Stimulated activated CD4-positive, alpha-beta T cell treated with anti-CD3 and anti-CD28 coated beads, Interleukin-1b, Interleukin-23, amount 100 ng/mL, for 4 hours (primary cell): ENCODE results near the gene MLH3.
"Not testable (repeated sequence)": the region's sequence is repeated elsewhere in the genome, so short reads cannot be mapped to it uniquely, and the experiment has no call there.

ENCODE experiments used
- DNase-seq, 2 donors: peaks; one replicate each; pipeline ENCODE4 v3.0.0-alpha.2; 2020; ENCODE audit warnings: low read depth in 2 of 2

MLH3 gene

GRCh38 chr14:75050852-75051555 is at the start of gene MLH3:
Gene MLH3 (minus strand): TSS chr14:75051467. CDS start chr14:75049655, 1,812 bp downstream.
- peak; percentile 73 to 76 for DNase-seq

- no peak for DNase-seq
Observed at GRCh38 chr14:75098682-75099081, 47.4 kb upstream of the MLH3 start.

- DNase-seq: no peak
Observed at GRCh38 chr14:75098212-75098611, 46.9 kb upstream of the MLH3 start.

GRCh38 chr14:75096959-75097358 is 45.7 kb upstream of the MLH3 start:
- DNase-seq: no peak

- no peak for DNase-seq
Observed at GRCh38 chr14:75095690-75096089, 44.4 kb upstream of the MLH3 start.

GRCh38 chr14:75094896-75095295 is 43.6 kb upstream of the MLH3 start:
- no peak for DNase-seq

- DNase-seq: no peak
Observed at GRCh38 chr14:75092698-75093097, 41.4 kb upstream of the MLH3 start.

GRCh38 chr14:75091251-75091650 is 40.0 kb upstream of the MLH3 start:
- DNase-seq: no peak

- DNase-seq: no peak
Observed at GRCh38 chr14:75090353-75090752, 39.1 kb upstream of the MLH3 start.

- peak in 1 of 2 donors; percentile 44 for DNase-seq
Observed at GRCh38 chr14:75088566-75089373, 37.5 kb upstream of the MLH3 start.

GRCh38 chr14:75088153-75088552 is 36.9 kb upstream of the MLH3 start:
- no peak for DNase-seq

- no peak for DNase-seq
Observed at GRCh38 chr14:75084513-75084912, 33.2 kb upstream of the MLH3 start.

- DNase-seq: no peak
Observed at GRCh38 chr14:75083271-75083670, 32.0 kb upstream of the MLH3 start.

- no peak for DNase-seq
Observed at GRCh38 chr14:75081660-75082229, 30.5 kb upstream of the MLH3 start.

- DNase-seq: no peak
Observed at GRCh38 chr14:75079521-75079920, 28.3 kb upstream of the MLH3 start.

GRCh38 chr14:75077794-75078193 is 26.5 kb upstream of the MLH3 start:
- no peak for DNase-seq

- no peak for DNase-seq
Observed at GRCh38 chr14:75070383-75070782, 19.1 kb upstream of the MLH3 start.

GRCh38 chr14:75069811-75070145 is 18.5 kb upstream of the MLH3 start:
- DNase-seq: no peak

GRCh38 chr14:75069121-75069810 is 18.0 kb upstream of the MLH3 start, which contains the start of gene ZC2HC1C:
Gene ZC2HC1C (plus strand): TSS chr14:75069641. CDS start chr14:75070574, 933 bp downstream.
- DNase-seq: peak; percentile 35 to 63

- no peak for DNase-seq
Observed at GRCh38 chr14:75068294-75069120, 17.2 kb upstream of the MLH3 start.

- DNase-seq: not testable (repeated sequence)
Observed at GRCh38 chr14:75067765-75068164, 16.5 kb upstream of the MLH3 start.
